ENCODE data around the gene PASK. TPM values are rescaled to one million over a fixed set of nuclear protein-coding genes. Genes with fewer than 3 reads are reported as not detected.
"Not testable (repeated sequence)": the region's sequence is repeated elsewhere in the genome, so short reads cannot be mapped to it uniquely, and the experiment has no call there.

The PASK gene
- total RNA-seq (10 to 100 TPM in 3 of 5 donors, 1 to 10 TPM in 1, under 1 TPM in 1; 0.58 to 56.7 (median 10.5) TPM), polyA plus RNA-seq (1 to 10 TPM; 1.3 to 6.5 (median 4.0) TPM)
- long read RNA-seq, donor 1: 0 reads
- long read RNA-seq, donor 2: 0 reads
- long read RNA-seq, donor 3: 0 reads
- long read RNA-seq, donor 4: 0 reads
- long read RNA-seq, donor 5, partial matches to known transcripts: 21 of 31 reads
- long read RNA-seq, donor 5, other reads (novel, unspliced or antisense): 10 of 31 reads
- long read RNA-seq, donor 6: 0 reads
- long read RNA-seq, donor 7: 0 reads
- long read RNA-seq, donor 8: 0 reads
- long read RNA-seq, donor 9: 0 reads
- long read RNA-seq, donor 10: 0 reads

- Histone ChIP-seq H3K27me3 (no peaks in the 10 kb centered on the region), H3K36me3 (peaks cover 0 to 13% (median 9%) of the 10 kb centered on the region in 4 donors), H3K4me1 (peaks cover 14 to 30% (median 27%) of the 10 kb centered on the region in 4 donors), H3K27ac (peak within 1 kb of the TSS; percentile 81 to 89 (median 87)), H3K9me3 (no peaks in the 10 kb centered on the region), H3K4me3 (peak within 1 kb of the TSS; percentile 72 to 95 (median 90))
- WGBS, 5 donors: 0% methylated on average over 16 to 88 of the region's 88 CpGs
- intact Hi-C loops (cut with DNase I; ENCODE audit: low total_unique reads): no loop called here
- TF ChIP-seq POLR2AphosphoS5 (IDR thresholded peaks at IDR 0.05): peak in 1 of 3 donors; percentile 48
- no peak for TF ChIP-seq CTCF (IDR thresholded peaks at IDR 0.05)
- TF ChIP-seq POLR2A (IDR thresholded peaks at IDR 0.05): no peak
- TF ChIP-seq EP300 (IDR thresholded peaks at IDR 0.05): no peak
- DNase-seq: peak; percentile 96 to 98
Measured at GRCh38 chr2:241148891-241149674, at the start of gene PASK. Gene PASK, minus strand, starts transcription at chr2:241149472. Its CDS starts 6,440 bp downstream, at chr2:241143032.

GRCh38 chr2:241198381-241199279 lies 49.4 kb upstream of the PASK start:
- H3K4me3 ChIP-seq: no peak overlapping the region
- H3K36me3 ChIP-seq: peaks cover 0 to 6% (median 0%) of the 10 kb centered on the region in 4 donors
- intact Hi-C loops (cut with DNase I; ENCODE audit: low total_unique reads): no loop called here
- no peak for TF ChIP-seq POLR2A (IDR thresholded peaks at IDR 0.05)
- TF ChIP-seq CTCF (IDR thresholded peaks at IDR 0.05): no peak
- no peak for TF ChIP-seq POLR2AphosphoS5 (IDR thresholded peaks at IDR 0.05)
- no peak for TF ChIP-seq EP300 (IDR thresholded peaks at IDR 0.05)
- no peaks in the 10 kb centered on the region for H3K9me3 ChIP-seq
- no peak for DNase-seq
- WGBS, 5 donors: 71 to 83% (median 82%) methylated on average over 20 to 27 of the region's 27 CpGs
- no peak overlapping the region for H3K27ac ChIP-seq
- no peaks in the 10 kb centered on the region for H3K4me1 ChIP-seq
- no peaks in the 10 kb centered on the region for H3K27me3 ChIP-seq

GRCh38 chr2:241197947-241198346 lies 48.7 kb upstream of the PASK start:
- H3K36me3 ChIP-seq: peaks cover 0 to 6% (median 0%) of the 10 kb centered on the region in 4 donors
- TF ChIP-seq POLR2AphosphoS5 (IDR thresholded peaks at IDR 0.05): no peak
- no peak for TF ChIP-seq EP300 (IDR thresholded peaks at IDR 0.05)
- TF ChIP-seq CTCF (IDR thresholded peaks at IDR 0.05): no peak
- no peak for TF ChIP-seq POLR2A (IDR thresholded peaks at IDR 0.05)
- H3K9me3 ChIP-seq: no peaks in the 10 kb centered on the region
- no peaks in the 10 kb centered on the region for H3K27me3 ChIP-seq
- H3K4me3 ChIP-seq: no peak overlapping the region
- 78 to 83% (median 80%) methylated on average over 6 of the region's 6 CpGs for WGBS, 5 donors
- DNase-seq: no peak
- intact Hi-C loops (cut with DNase I; ENCODE audit: low total_unique reads): no loop called here
- no peak overlapping the region for H3K27ac ChIP-seq
- H3K4me1 ChIP-seq: no peaks in the 10 kb centered on the region

DNA sequence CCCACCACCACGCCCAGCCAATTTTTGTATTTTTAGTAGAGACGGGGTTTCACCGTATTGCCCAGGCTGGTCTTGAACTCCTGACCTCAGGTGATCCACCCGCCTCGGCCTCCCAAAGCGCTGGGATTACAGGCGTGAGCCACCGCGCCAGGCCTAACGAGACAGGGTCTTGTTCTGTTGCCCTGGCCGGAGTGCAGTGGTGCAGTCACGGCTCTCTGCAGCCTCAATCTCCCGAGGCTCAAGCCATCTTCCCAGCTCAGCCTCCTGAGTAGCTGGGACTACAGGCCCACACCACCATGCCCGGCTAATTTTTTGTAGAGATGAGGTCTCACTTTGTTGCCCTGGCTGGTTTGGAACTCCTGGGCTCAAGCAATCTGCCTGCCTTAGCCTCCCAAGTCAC lies 48.0 kb upstream of the PASK start:
- intact Hi-C loops (cut with DNase I; ENCODE audit: low total_unique reads); DNase-seq; H3K4me1 ChIP-seq; H3K36me3 ChIP-seq; H3K27ac ChIP-seq; H3K4me3 ChIP-seq; H3K9me3 ChIP-seq; H3K27me3 ChIP-seq: not testable (repeated sequence)
- 94 to 98% (median 96%) methylated on average over 14 of the region's 14 CpGs for WGBS, 5 donors
